ENCODE data around the gene PNKP.

PNKP gene

DNA sequence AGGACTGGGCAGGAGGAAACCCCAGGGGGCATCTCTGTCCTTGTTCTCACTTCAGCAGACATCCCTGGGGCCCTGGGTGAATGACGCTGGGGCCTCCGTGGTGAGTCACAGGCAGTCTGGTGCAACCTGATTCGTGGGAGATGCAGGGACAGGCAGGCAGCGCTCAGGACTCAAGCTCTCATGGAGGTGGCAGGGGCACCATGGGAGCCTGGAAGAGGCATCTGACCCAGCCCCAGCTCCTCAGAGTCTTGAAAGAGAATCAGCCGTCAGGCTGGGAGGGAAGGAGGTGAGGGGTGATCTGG is 30.4 kb downstream of the PNKP start:
- Mint-ChIP-seq H3K4me1 (no peaks in the 10 kb centered on the region), H3K9me3 (no peaks in the 10 kb centered on the region), H3K27me3 (ENCODE audit: low read depth) (no peaks in the 10 kb centered on the region), H3K27ac (peak overlapping the region in 1 of 3 experiments; percentile 46), H3K4me3 (no peak overlapping the region), H3K36me3 (ENCODE audit: low read depth) (peaks cover 69% of the 10 kb centered on the region)
- no peak for TF ChIP-seq CTCF (IDR thresholded peaks at IDR 0.05; ENCODE audit: unreplicated experiment in 3 of 3)

- Mint-ChIP-seq H3K9me3 (no peaks in the 10 kb centered on the region), H3K27me3 (ENCODE audit: low read depth) (no peaks in the 10 kb centered on the region), H3K36me3 (ENCODE audit: low read depth) (peaks cover 71% of the 10 kb centered on the region), H3K4me3 (no peak overlapping the region), H3K27ac (no peak overlapping the region), H3K4me1 (no peaks in the 10 kb centered on the region)
- no peak for TF ChIP-seq CTCF (IDR thresholded peaks at IDR 0.05; ENCODE audit: unreplicated experiment in 3 of 3)
Observed at GRCh38 chr19:49836176-49837008, 31.0 kb downstream of the PNKP start.

- Mint-ChIP-seq H3K36me3 (ENCODE audit: low read depth) (peaks cover 68% of the 10 kb centered on the region), H3K9me3 (no peaks in the 10 kb centered on the region), H3K4me3 (no peak overlapping the region), H3K27ac (no peak overlapping the region), H3K4me1 (no peaks in the 10 kb centered on the region), H3K27me3 (ENCODE audit: low read depth) (no peaks in the 10 kb centered on the region)
- no peak for TF ChIP-seq CTCF (IDR thresholded peaks at IDR 0.05; ENCODE audit: unreplicated experiment in 3 of 3)
Observed at GRCh38 chr19:49835562-49835961, 31.8 kb downstream of the PNKP start.

DNA sequence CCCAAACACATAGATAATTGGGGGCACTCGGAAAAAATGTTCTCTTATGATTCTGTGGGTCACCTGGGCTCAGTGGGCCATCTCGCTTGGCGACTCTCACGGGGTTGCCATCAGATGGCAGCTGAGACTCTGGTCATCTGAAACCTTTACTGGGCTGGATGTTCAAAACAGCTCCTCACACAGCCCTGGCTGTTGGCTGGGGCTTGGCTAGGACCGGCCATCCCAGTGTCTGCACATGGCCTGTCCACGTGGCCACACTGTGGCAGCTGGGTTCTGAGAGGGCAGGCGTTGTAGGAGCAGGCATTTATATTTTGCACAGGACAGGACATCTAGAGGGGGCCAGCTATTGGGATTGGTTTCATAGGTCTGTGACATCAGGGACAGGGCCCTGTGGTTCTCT is 33.8 kb downstream of the PNKP start:
- Mint-ChIP-seq H3K27ac (no peak overlapping the region), H3K27me3 (ENCODE audit: low read depth) (no peaks in the 10 kb centered on the region), H3K9me3 (no peaks in the 10 kb centered on the region), H3K4me3 (no peak overlapping the region), H3K4me1 (no peaks in the 10 kb centered on the region), H3K36me3 (ENCODE audit: low read depth) (peaks cover 48% of the 10 kb centered on the region)
- no peak for TF ChIP-seq CTCF (IDR thresholded peaks at IDR 0.05; ENCODE audit: unreplicated experiment in 3 of 3)

DNA sequence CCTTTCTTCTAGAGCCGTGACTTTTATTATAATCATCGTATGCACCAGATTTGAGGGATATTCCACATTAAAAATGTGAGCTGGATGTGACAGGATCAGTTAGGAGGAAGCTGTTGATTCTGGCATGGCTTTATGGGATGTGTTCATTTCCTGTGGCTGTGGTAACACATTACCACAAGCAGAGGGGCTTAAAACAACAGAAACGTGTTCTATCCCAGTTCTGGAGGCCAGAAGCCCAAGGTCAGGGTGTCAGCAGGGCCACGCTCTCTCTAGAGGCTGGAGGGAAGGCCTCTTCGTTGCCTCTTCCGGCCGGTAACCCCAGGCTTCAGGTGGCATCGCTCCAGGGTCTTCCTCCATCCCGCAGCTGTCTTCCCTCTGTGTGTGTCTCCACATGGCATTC is 34.8 kb downstream of the PNKP start:
- Mint-ChIP-seq H3K4me3 (no peak overlapping the region), H3K27ac (no peak overlapping the region), H3K27me3 (ENCODE audit: low read depth) (no peaks in the 10 kb centered on the region)

More for the DNA sequence above, 34.8 kb downstream of the PNKP start:
- TF ChIP-seq CTCF (IDR thresholded peaks at IDR 0.05; ENCODE audit: unreplicated experiment in 3 of 3), result no peak
- peaks cover 38% of the 10 kb centered on the region for H3K36me3 Mint-ChIP-seq (ENCODE audit: low read depth)
- H3K9me3 Mint-ChIP-seq, result no peaks in the 10 kb centered on the region
- H3K4me1 Mint-ChIP-seq, result no peaks in the 10 kb centered on the region
